Neural cell (in vitro differentiated cells): ENCODE measurements around the gene RTBDN. TPM values are rescaled to one million over a fixed set of nuclear protein-coding genes. Genes with fewer than 3 reads are reported as not detected.

ENCODE experiments used
- H2AFZ ChIP-seq: fragments of 200-600, 300-800 bp; sonication (generic), shearing (Covaris generic); 2 replicates; pipeline ENCODE4 v1.6.0; 2014; ENCODE audit warnings: low read depth, mild to moderate bottlenecking, antibody characterized with exemption, low read length, moderate library complexity
- H3F3A ChIP-seq: fragments of 200-600 bp; shearing (Covaris generic); 2 replicates; pipeline ENCODE4 v1.6.1; 2016; ENCODE audit warnings: mild to moderate bottlenecking, moderate library complexity, mixed read lengths, antibody characterized with exemption, low read length; ENCODE audit not compliant: insufficient read depth, poor library complexity, severe bottlenecking
- H3K27ac ChIP-seq: fragments of 200-600, 300-800 bp; sonication (generic), shearing (Covaris generic); 2 replicates; pipeline ENCODE4 v1.5.1; 2014; ENCODE audit warnings: mild to moderate bottlenecking, low read length, moderate library complexity
- H3K27me3 ChIP-seq: fragments of 300-800, 200-600 bp; sonication (generic), shearing (Covaris generic); 2 replicates; pipeline ENCODE4 v1.6.0; 2014; ENCODE audit warnings: mild to moderate bottlenecking, low read depth, low read length, moderate library complexity; ENCODE audit not compliant: insufficient read depth
- H3K36me3 ChIP-seq: fragments of 300-800, 200-600 bp; sonication (generic), shearing (Covaris generic); 2 replicates; pipeline ENCODE4 v1.5.1; 2014; ENCODE audit warnings: mild to moderate bottlenecking, antibody characterized with exemption, low read length, moderate library complexity; ENCODE audit not compliant: insufficient read depth
- H3K4me2 ChIP-seq: fragments of 300-800, 200-600 bp; sonication (generic), shearing (Covaris generic); 2 replicates; pipeline ENCODE4 v1.6.0; 2014; ENCODE audit warnings: mild to moderate bottlenecking, low read length
- H3K4me3 ChIP-seq: fragments of 300-800, 200-600 bp; sonication (generic), shearing (Covaris generic); 2 replicates; pipeline ENCODE4 v1.5.1; 2014; ENCODE audit warnings: mild to moderate bottlenecking, low read length, moderate library complexity
- H3K79me2 ChIP-seq: fragments of 200-600 bp; shearing (Covaris generic); replicated peaks from 2 replicates; pipeline ENCODE4 v1.6.0; 2014; ENCODE audit warnings: mild to moderate bottlenecking, low read length, moderate library complexity; ENCODE audit not compliant: insufficient read depth
- H3K9ac ChIP-seq: fragments of 300-800, 200-600 bp; sonication (generic), shearing (Covaris generic); 2 replicates; pipeline ENCODE4 v1.6.1; 2016; ENCODE audit warnings: mild to moderate bottlenecking, low read length, mixed read lengths
- H3K9me2 ChIP-seq: fragments of 200-600 bp; shearing (Covaris generic); 2 replicates; pipeline ENCODE4 v1.6.1; 2016; ENCODE audit warnings: mild to moderate bottlenecking, low read length, mixed read lengths; ENCODE audit not compliant: insufficient read depth
- H3K9me3 ChIP-seq: fragments of 200-600, 300-800 bp; sonication (generic), shearing (Covaris generic); 2 replicates; pipeline ENCODE4 v1.6.1; 2016; ENCODE audit warnings: mild to moderate bottlenecking, mixed run types, low read length, moderate library complexity, mixed read lengths
- H4K20me1 ChIP-seq: fragments of 200-600 bp; shearing (Covaris generic); 2 replicates; pipeline ENCODE4 v1.6.1; 2016; ENCODE audit warnings: mild to moderate bottlenecking, mixed run types; ENCODE audit not compliant: insufficient read depth
- CTCF ChIP-seq: fragments of 450-650 bp; IDR thresholded peaks from 2 replicates; pipeline ENCODE4 v1.5.1; 2014; ENCODE audit warnings: antibody characterized with exemption, mild to moderate bottlenecking, moderate library complexity; ENCODE audit not compliant: poor library complexity, severe bottlenecking
- EP300 ChIP-seq: fragments of 450-650 bp; conservative IDR thresholded peaks from 2 replicates; pipeline ENCODE4 v1.6.1; 2014; ENCODE audit warnings: antibody characterized with exemption, mild to moderate bottlenecking, moderate library complexity; ENCODE audit not compliant: poor library complexity, severe bottlenecking
- EZH2 ChIP-seq: fragments of 200-600, 300-800 bp; shearing (Covaris generic), sonication (generic); IDR thresholded peaks from 2 replicates; pipeline ENCODE4 v1.6.1; 2014; ENCODE audit warnings: antibody characterized with exemption, low read length, borderline replicate concordance, mild to moderate bottlenecking; ENCODE audit not compliant: insufficient read depth, poor library complexity, severe bottlenecking
- MXI1 ChIP-seq: fragments of 450-650 bp; conservative IDR thresholded peaks from 2 replicates; pipeline ENCODE4 v1.6.1; 2014; ENCODE audit warnings: antibody characterized with exemption, mild to moderate bottlenecking; ENCODE audit not compliant: poor library complexity, severe bottlenecking
- POLR2AphosphoS5 ChIP-seq: IDR thresholded peaks from 2 replicates; pipeline ENCODE4 v1.6.1; 2012
- RAD21 ChIP-seq: fragments of 450-650 bp; conservative IDR thresholded peaks from 2 replicates; pipeline ENCODE4 v1.6.1; 2014; ENCODE audit warnings: antibody characterized with exemption, mild to moderate bottlenecking, moderate library complexity
- REST ChIP-seq: IDR thresholded peaks from 2 replicates; pipeline ENCODE4 v1.6.1; 2012; ENCODE audit warnings: borderline replicate concordance
- SMC3 ChIP-seq: fragments of 450-650 bp; conservative IDR thresholded peaks from 2 replicates; pipeline ENCODE4 v1.6.1; 2014; ENCODE audit warnings: antibody characterized with exemption, mild to moderate bottlenecking, moderate library complexity; ENCODE audit not compliant: poor library complexity
- TAF1 ChIP-seq: IDR thresholded peaks from 2 replicates; pipeline ENCODE4 v1.6.1; 2012; ENCODE audit warnings: low read depth
- polyA plus RNA-seq: library from polyadenylated mRNA; depleted of rRNA; stranded (reverse); fragments of >200 nt; gene quantifications from 2 replicates; pipeline ENCODE4 v1.2.3, GENCODE V29; 2014

The RTBDN gene
- polyA plus RNA-seq, 1 donor from 2014 or later = not detected

- H3K9ac ChIP-seq = no peak overlapping the region
- no peak overlapping the region for H3K4me3 ChIP-seq
- no peaks in the 10 kb centered on the region for H3F3A ChIP-seq
- no peak overlapping the region for H2AFZ ChIP-seq
- no peaks in the 10 kb centered on the region for H3K27me3 ChIP-seq
- H3K79me2 ChIP-seq = no peaks in the 10 kb centered on the region
- no peaks in the 10 kb centered on the region for H3K9me2 ChIP-seq
- no peak overlapping the region for H3K27ac ChIP-seq
- peaks cover 4% of the 10 kb centered on the region for H3K36me3 ChIP-seq
- TF ChIP-seq SMC3 = no peak
- TF ChIP-seq EP300 = no peak
- TF ChIP-seq EZH2 = no peak
- no peak for TF ChIP-seq REST
- no peak for TF ChIP-seq POLR2AphosphoS5
- TF ChIP-seq TAF1 = no peak
- no peak for TF ChIP-seq RAD21
- TF ChIP-seq MXI1 = no peak
- no peak for TF ChIP-seq CTCF
- no peaks in the 10 kb centered on the region for H4K20me1 ChIP-seq
- no peaks in the 10 kb centered on the region for H3K9me3 ChIP-seq
- no peak overlapping the region for H3K4me2 ChIP-seq
These were observed 29.8 kb upstream of the RTBDN start for GRCh38 chr19:12864143-12864542.

- Histone ChIP-seq H3K9me3 (no peaks in the 10 kb centered on the region), H3K27ac (no peak overlapping the region), H3K36me3 (peaks cover 4% of the 10 kb centered on the region), H3K4me2 (no peak overlapping the region), H3K27me3 (no peaks in the 10 kb centered on the region), H4K20me1 (no peaks in the 10 kb centered on the region), H3K9ac (no peak overlapping the region), H2AFZ (no peak overlapping the region), H3K79me2 (no peaks in the 10 kb centered on the region), H3K9me2 (no peaks in the 10 kb centered on the region), H3F3A (no peaks in the 10 kb centered on the region), H3K4me3 (no peak overlapping the region)
- no peak for TF ChIP-seq REST
These were observed 25.2 kb upstream of the RTBDN start for GRCh38 chr19:12859546-12859945.
